HG02763 (cell line): ENCODE data around the gene CD72.

Experiments used
- ATAC-seq: cut with Tn5 transposase; IDR thresholded peaks from one replicate; pipeline ENCODE4 v1.9.1; 2021; ENCODE audit warnings: mild to moderate bottlenecking, moderate library complexity; ENCODE audit not compliant: unreplicated experiment

The CD72 gene

GRCh38 chr9:35560625-35561337 lies 57.4 kb downstream of the CD72 start:
- no peak for ATAC-seq
